Measurements from ENCODE around the gene OGT. TPM values are rescaled to one million over a fixed set of nuclear protein-coding genes. Genes with fewer than 3 reads are reported as not detected.

OGT gene
- polyA plus RNA-seq, 6 donors from 2014 or later, result 17.5 to 39.7 (median 29.0) TPM

DNA sequence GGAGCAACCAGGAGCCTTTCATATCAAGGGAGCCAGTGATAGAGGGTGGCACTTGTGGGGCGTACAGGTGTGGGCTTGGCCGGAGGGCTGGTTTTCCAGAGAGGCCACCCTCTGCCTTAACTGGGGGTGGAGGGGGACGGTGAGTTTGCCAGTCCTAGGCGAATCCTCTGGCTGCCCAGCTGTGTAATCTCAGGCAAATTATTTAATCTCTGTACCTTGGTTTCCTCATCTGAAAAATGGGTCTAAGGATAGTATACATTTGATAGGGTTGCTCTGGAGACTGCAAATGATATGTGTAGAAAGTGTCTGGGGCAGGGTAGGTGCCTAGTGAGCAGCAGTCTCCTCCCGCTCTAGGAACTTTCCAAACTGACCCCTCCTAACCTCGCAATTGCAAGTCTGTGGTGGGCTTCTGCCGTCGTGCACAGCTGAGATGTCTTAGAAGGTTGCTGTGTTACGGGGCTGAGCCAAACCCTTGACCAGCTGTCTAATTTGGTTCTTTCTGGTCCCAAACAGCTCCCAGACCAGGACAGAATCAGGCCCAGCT, 89.2 kb downstream of the OGT start:
- no peak for DNase-seq
- Mint-ChIP-seq H3K9me3 (peaks cover 0 to 2% (median 0%) of the 10 kb centered on the region in 7 donors), H3K27me3 (no peaks in the 10 kb centered on the region), H3K4me3 (peak overlapping the region in 2 of 8 donors; percentile 4 to 62), H3K27ac (peak overlapping the region in 4 of 6 donors; percentile 47 to 93 (median 76)), H3K36me3 (no peaks in the 10 kb centered on the region), H3K4me1 (peaks cover 38 to 53% (median 41%) of the 10 kb centered on the region in 3 donors)
- no peak for ATAC-seq (ENCODE audit: low read depth in 2 of 2)

DNA sequence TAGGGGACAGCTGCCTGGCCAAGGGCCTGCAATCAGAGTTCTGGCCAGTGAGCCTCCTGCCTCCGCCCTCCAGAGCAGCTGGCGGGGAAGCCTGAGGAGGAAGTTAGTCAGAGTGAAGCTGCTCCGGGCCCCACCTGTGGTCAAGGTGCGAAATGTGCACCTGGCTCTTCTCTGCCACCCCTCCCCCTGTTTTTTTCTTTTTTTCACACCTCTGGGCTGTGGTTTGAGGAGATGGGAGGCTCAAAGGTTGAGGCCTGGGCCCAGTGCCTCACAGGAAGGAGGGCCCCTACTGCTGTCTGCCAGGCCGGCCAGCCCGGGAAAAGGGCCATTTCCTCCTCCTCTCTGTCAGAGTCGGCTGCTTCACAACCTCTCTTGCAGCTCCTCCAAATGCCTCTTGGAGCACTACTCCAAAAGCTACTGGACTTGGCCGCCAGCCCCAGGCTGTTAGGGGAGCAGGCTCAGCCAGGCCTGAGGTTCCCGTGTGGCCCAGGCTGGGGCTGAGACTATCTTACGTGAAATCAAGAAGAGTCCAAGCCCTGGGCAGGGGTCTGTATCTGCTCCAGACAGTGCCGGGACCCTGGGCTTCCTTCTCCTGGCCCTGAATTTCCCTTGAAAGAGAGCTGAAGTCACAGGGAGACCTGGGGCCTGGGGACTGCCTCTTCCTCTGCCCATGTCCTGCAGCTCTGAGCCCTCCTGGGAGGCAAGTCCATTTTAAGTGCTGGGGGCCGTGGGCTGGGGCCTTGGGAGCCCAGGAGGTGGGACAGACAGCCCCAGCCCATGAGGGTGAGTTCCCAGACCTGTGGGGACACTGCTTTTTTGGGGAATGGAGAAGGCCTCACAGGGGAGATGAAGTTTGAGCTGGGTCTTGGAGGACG, 89.9 kb downstream of the OGT start:
- H3K27ac Mint-ChIP-seq, result peak overlapping the region; percentile 47 to 93 (median 75)
- H3K27me3 Mint-ChIP-seq, result no peaks in the 10 kb centered on the region
- ATAC-seq (ENCODE audit: low read depth in 2 of 2), result peak; percentile 56 to 57
- peak overlapping the region in 7 of 8 donors; percentile 15 to 62 (median 45) for H3K4me3 Mint-ChIP-seq
- DNase-seq, result peak; percentile 38
- H3K36me3 Mint-ChIP-seq, result no peaks in the 10 kb centered on the region
- peaks cover 0 to 2% (median 0%) of the 10 kb centered on the region in 7 donors for H3K9me3 Mint-ChIP-seq
- peaks cover 32 to 49% (median 37%) of the 10 kb centered on the region in 3 donors for H3K4me1 Mint-ChIP-seq

DNA sequence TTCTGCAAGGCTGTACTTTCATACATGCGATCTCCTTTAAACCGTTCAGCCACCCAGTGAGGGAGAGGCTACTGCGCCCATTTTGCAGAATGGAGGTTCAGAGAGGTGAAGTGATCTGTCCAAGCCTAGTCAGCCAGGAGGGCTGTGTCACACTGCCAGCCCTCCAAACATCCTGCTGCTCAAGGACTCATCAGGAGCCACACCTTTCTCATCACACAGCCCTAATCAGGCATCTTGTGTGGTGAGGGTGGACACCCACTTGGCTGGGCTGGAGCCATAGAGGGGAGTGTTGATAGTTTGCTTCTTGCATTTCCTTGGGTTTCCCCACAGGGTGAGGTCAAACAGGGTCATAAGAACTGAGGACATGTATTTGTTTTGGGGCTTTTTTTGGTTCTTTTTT, 90.8 kb downstream of the OGT start:
- no peaks in the 10 kb centered on the region for H3K27me3 Mint-ChIP-seq
- peaks cover 26 to 42% (median 30%) of the 10 kb centered on the region in 3 donors for H3K4me1 Mint-ChIP-seq
- peaks cover 0 to 2% (median 0%) of the 10 kb centered on the region in 7 donors for H3K9me3 Mint-ChIP-seq
- peak overlapping the region in 3 of 8 donors; percentile 17 to 41 (median 34) for H3K4me3 Mint-ChIP-seq
- peak in 1 of 2 donors; percentile 20 for ATAC-seq (ENCODE audit: low read depth in 2 of 2)
- peak overlapping the region in 4 of 6 donors; percentile 33 to 91 (median 64) for H3K27ac Mint-ChIP-seq
- no peaks in the 10 kb centered on the region for H3K36me3 Mint-ChIP-seq
- no peak for DNase-seq

DNA sequence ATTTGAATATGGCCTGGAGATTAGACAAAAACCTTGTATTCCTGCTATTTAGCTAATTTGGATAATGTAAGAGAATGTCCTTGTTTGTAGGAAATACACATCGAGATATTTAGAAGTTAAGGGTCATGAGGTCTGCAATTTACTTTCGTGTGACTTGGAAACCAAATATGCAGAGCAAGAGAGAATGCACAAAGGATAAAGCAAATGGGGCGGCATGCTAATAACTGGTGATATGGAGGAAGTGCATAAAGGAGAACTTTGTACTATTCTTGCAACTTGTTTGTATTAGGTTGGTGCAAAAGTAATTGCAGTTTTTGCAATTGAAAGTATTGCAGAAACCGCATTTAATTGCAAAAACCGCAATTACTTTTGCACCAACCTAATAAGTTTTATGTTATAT, 92.6 kb downstream of the OGT start:
- DNase-seq (no peak), ATAC-seq (ENCODE audit: low read depth in 2 of 2) (no peak)
- Mint-ChIP-seq H3K4me3 (no peak overlapping the region), H3K36me3 (no peaks in the 10 kb centered on the region), H3K4me1 (peaks cover 30 to 43% (median 31%) of the 10 kb centered on the region in 3 donors), H3K27me3 (no peaks in the 10 kb centered on the region), H3K27ac (peak overlapping the region in 3 of 6 donors; percentile 9 to 94 (median 13)), H3K9me3 (peaks cover 0 to 2% (median 0%) of the 10 kb centered on the region in 7 donors)

Other genes with a start within 250 kb of the OGT start
- gene NONO, start 249.5 kb upstream of the OGT start, polyA plus RNA-seq (ENCODE audit: low read depth in 6 of 6), result 100 to 1,000 TPM; 174 to 227 (median 183) TPM
- gene ITGB1BP2, start 231.4 kb upstream of the OGT start, polyA plus RNA-seq (ENCODE audit: low read depth in 6 of 6), result not detected
- gene TAF1, start 166.7 kb upstream of the OGT start, polyA plus RNA-seq (ENCODE audit: low read depth in 6 of 6), result 10 to 100 TPM in 1 of 6 donors, 1 to 10 TPM in 5; 6.2 to 14.3 (median 7.1) TPM
- gene GCNA, start 45.3 kb downstream of the OGT start, polyA plus RNA-seq (ENCODE audit: low read depth in 6 of 6), result under 1 TPM in 3 of 6 donors, not detected in 3; 0.16 to 0.52 (median 0.19) TPM
- gene CXCR3, start 85.4 kb downstream of the OGT start, polyA plus RNA-seq (ENCODE audit: low read depth in 6 of 6), result 1 to 10 TPM in 4 of 6 donors, under 1 TPM in 1, not detected in 1; 0.93 to 5.5 (median 1.9) TPM
- gene CXorf49, start 185.2 kb downstream of the OGT start, polyA plus RNA-seq (ENCODE audit: low read depth in 6 of 6), result not detected
- gene CXorf49B, start 230.2 kb downstream of the OGT start, polyA plus RNA-seq (ENCODE audit: low read depth in 6 of 6), result not detected